Esophagus muscularis mucosa (tissue), 4 donors: ENCODE data around the gene HIPK4. TPM values are rescaled to one million over a fixed set of nuclear protein-coding genes. Genes with fewer than 3 reads are reported as not detected.

ENCODE experiments used
- DNase-seq: peaks from one replicate; pipeline ENCODE4 v3.0.0-alpha.2; 2017; ENCODE audit errors: extremely low spot score
- H3K27ac ChIP-seq, 4 donors: fragments of 200-600 bp; sonication (generic); replicated peaks in 1 of 4; 1 replicate in 3 of 4; 2 replicates in 1 of 4; pipeline ENCODE4 v1.5.1; 2016 to 2019; ENCODE audit warnings: mild to moderate bottlenecking in 1 of 4
- H3K27me3 ChIP-seq, 4 donors: fragments of 200-600 bp; sonication (generic); one replicate each; pipeline versions ENCODE4 v1.5.1 to v1.6.0; 2016 to 2019
- H3K36me3 ChIP-seq, 4 donors: fragments of 200-600 bp; sonication (generic); one replicate each; pipeline ENCODE4 v1.5.1; 2016 to 2019
- H3K4me1 ChIP-seq, 4 donors: fragments of 200-600 bp; sonication (generic); one replicate each; pipeline ENCODE4 v1.5.1; 2016 to 2019
- H3K4me3 ChIP-seq, 4 donors: fragments of 200-600 bp; sonication (generic); 1 replicate in 2 of 4; 2 replicates in 2 of 4; pipeline ENCODE4 v1.5.1; 2016 to 2019; ENCODE audit warnings: mild to moderate bottlenecking in 4 of 4, moderate library complexity in 1 of 4
- H3K9me3 ChIP-seq, 4 donors: fragments of 200-600 bp; sonication (generic); 1 replicate in 3 of 4; 2 replicates in 1 of 4; pipeline ENCODE4 v1.5.1; 2016 to 2019
- EP300 ChIP-seq: sonication (generic); formaldehyde crosslinking; IDR thresholded peaks from one replicate; pipeline ENCODE4 v1.6.1; 2017; ENCODE audit warnings: antibody characterized with exemption
- POLR2A ChIP-seq: fragments of 450-650 bp; IDR thresholded peaks from one replicate; pipeline ENCODE4 v1.6.1; 2017; ENCODE audit warnings: antibody characterized with exemption, moderate library complexity, mild to moderate bottlenecking, low read depth
- POLR2AphosphoS5 ChIP-seq, 2 donors: sonication (generic); formaldehyde crosslinking; IDR thresholded peaks; one replicate each; pipeline ENCODE4 v1.6.1; 2017; ENCODE audit warnings: antibody characterized with exemption in 2 of 2
- WGBS: methylation state at CpG from one replicate; pipeline ENCODE4 v1.1.5; 2018; 5-methylcytosine and 5-hydroxymethylcytosine counted together
- intact Hi-C: fragments of 100-400 bp; cut with DNase I; formaldehyde crosslinking; loops from one replicate; pipeline ENCODE4 v1.15.1; 2023
- total RNA-seq, 4 donors: library from RNA; depleted of rRNA; stranded (reverse); fragments of >200 nt; gene quantifications; one replicate each; pipeline versions ENCODE4 v1.1.0 to v1.2.1, GENCODE V29; 2016
- TF ChIP-seq, protein P1 (sequence below), 3 experiments: fragments of 200-600 bp in 2 of 3; fragments of 450-650 bp in 1 of 3; sonication (generic) in 2 of 3; IDR thresholded peaks; one replicate each; pipeline ENCODE4 v1.5.1; 2017 to 2019; ENCODE audit warnings: antibody characterized with exemption in 3 of 3, mild to moderate bottlenecking in 2 of 3, moderate library complexity in 1 of 3

HIPK4 gene
- total RNA-seq, 4 donors from 2014 or later = under 0.01 to 0.63 (median 0.42) TPM

DNA sequence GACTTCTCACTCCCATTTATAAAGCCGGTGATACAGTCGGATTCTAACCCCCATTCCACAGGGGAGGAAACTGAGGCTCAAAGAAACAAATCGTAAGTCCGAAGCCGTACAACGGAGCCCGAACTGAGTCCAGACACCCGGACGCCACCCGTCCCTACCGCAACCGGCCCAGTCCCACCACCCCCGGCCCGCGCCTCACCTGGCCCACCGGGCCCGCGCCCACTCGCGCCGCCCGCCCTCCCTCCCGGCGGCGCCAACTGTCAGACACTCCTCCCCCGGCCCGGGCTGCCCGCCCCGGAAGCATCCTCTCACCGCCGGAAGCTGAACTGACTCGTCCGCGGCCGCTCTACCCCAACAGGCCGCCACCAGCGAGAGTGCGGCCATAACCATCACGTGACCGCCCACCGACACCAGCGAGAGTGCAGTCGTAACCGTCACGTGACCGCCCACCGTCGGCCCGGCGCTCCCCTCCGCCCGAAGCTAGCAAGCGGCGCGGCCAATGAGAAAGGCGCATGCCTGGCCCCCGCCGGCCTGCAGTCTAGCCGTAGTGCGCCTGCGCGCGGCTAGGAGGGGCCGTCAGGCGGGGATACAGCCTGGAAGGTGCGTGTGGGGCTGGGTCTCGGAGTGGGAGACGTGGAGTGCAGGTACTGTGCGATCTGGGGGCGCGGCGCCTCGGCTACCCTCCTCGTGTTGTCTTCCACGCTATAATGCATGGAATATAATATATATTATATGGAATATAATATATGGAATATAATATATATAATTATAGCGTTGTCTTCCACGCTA, 41.7 kb downstream of the HIPK4 start, which contains the start of the genes C19orf47 and PLD3:
Gene C19orf47, minus strand, starts transcription at position 273 of the 789 bp plus-strand sequence. CDS start 6,540 bp downstream, outside the sequence.
Gene PLD3, plus strand, starts transcription at position 571 of the 789 bp plus-strand sequence. CDS start 17,789 bp downstream, outside the sequence.
- peak within 1 kb of the TSS; percentile 71 to 86 (median 79) for H3K27ac ChIP-seq
- H3K4me1 ChIP-seq = peaks cover 9 to 48% (median 36%) of the 10 kb centered on the region in 4 donors
- H3K4me3 ChIP-seq = peak within 1 kb of the TSS; percentile 63 to 90 (median 70)
- intact Hi-C loops = no loop called here
- under 1% methylated on average over 30 of the region's 77 CpGs for whole genome bisulfite sequencing
- no peaks in the 10 kb centered on the region for H3K9me3 ChIP-seq
- DNase-seq = peak; percentile 100
- TF ChIP-seq POLR2AphosphoS5 (IDR thresholded peaks at IDR 0.05) (peak; percentile 99), EP300 (no peak), POLR2A (peak; percentile 87)
- TF ChIP-seq, protein P1, sequence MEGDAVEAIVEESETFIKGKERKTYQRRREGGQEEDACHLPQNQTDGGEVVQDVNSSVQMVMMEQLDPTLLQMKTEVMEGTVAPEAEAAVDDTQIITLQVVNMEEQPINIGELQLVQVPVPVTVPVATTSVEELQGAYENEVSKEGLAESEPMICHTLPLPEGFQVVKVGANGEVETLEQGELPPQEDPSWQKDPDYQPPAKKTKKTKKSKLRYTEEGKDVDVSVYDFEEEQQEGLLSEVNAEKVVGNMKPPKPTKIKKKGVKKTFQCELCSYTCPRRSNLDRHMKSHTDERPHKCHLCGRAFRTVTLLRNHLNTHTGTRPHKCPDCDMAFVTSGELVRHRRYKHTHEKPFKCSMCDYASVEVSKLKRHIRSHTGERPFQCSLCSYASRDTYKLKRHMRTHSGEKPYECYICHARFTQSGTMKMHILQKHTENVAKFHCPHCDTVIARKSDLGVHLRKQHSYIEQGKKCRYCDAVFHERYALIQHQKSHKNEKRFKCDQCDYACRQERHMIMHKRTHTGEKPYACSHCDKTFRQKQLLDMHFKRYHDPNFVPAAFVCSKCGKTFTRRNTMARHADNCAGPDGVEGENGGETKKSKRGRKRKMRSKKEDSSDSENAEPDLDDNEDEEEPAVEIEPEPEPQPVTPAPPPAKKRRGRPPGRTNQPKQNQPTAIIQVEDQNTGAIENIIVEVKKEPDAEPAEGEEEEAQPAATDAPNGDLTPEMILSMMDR (IDR thresholded peaks at IDR 0.05) = no peak
- no peaks in the 10 kb centered on the region for H3K36me3 ChIP-seq
- H3K27me3 ChIP-seq = no peaks in the 10 kb centered on the region

DNA sequence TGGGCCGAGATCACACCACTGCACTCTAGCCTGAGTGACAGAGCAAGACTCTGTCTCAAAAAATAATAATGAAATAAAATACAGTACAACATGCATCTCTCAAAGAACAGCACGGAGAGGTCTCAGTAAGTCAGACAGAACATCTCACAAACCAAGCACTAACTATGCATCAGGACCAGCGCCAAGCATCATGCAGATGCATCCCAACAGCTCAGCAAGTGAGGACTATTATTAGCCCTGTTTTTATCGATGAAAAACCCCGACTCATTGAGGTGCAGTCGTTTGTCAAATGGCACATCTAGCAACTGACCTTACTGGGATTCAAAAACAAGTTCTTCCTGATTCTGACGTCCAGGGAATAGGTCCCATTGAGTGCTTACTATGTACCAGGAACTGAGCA, 45.6 kb downstream of the HIPK4 start:
- Histone ChIP-seq H3K27ac (no peak overlapping the region), H3K9me3 (no peaks in the 10 kb centered on the region), H3K4me1 (peaks cover 21 to 51% (median 40%) of the 10 kb centered on the region in 4 donors), H3K36me3 (peaks cover 0 to 18% (median 10%) of the 10 kb centered on the region in 4 donors), H3K4me3 (no peak overlapping the region), H3K27me3 (no peaks in the 10 kb centered on the region)
- DNase-seq = no peak
- intact Hi-C loops = no loop called here
- no peak for TF ChIP-seq EP300
- TF ChIP-seq, protein P1 (IDR thresholded peaks at IDR 0.05) = no peak
- TF ChIP-seq POLR2A = no peak
- TF ChIP-seq POLR2AphosphoS5 (IDR thresholded peaks at IDR 0.05) = no peak
- WGBS = 85% methylated on average over 7 of the region's 7 CpGs

DNA sequence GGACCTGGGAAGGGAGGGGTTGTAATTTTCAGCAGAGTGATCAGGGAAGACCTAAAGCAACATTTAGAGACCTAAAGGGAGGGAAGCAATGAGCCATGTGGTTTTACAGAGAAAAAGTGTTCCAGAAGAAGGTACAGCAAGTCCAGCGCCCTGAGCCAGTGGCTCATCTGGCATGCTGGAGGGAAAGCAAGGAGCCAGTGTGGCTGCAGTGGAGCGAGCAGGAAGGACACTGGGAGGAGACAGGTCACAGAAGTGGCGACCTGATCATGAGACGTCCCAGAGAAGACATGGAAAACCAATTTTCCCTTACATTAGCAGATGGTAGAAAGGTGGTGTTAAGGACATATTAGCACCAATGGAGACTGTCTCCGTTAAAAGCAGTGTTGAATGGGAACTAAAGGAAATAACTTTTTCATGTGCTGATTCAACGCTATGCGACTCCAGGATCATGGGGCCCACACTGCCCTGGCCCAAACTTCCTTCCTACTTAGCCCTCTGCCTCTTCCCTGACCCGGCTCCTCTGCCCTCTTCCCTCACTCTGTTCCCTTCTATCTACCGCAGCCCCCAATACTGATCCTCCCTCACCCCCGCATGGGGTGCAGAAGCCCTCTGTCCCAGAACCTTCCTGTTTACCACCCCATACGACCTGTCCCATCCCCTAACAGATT, 47.2 kb downstream of the HIPK4 start:
- intact Hi-C loops = no loop called here
- WGBS = 82% methylated on average over 11 of the region's 11 CpGs
- Histone ChIP-seq H3K27me3 (no peaks in the 10 kb centered on the region), H3K27ac (peak overlapping the region in 3 of 4 donors; percentile 54 to 71 (median 67)), H3K4me3 (no peak overlapping the region), H3K4me1 (peaks cover 20 to 44% (median 33%) of the 10 kb centered on the region in 4 donors), H3K9me3 (no peaks in the 10 kb centered on the region), H3K36me3 (peaks cover 0 to 23% (median 14%) of the 10 kb centered on the region in 4 donors)
- TF ChIP-seq EP300 (no peak), POLR2AphosphoS5 (IDR thresholded peaks at IDR 0.05) (no peak), POLR2A (no peak)
- TF ChIP-seq, protein P1 (IDR thresholded peaks at IDR 0.05) = no peak
- no peak for DNase-seq

DNA sequence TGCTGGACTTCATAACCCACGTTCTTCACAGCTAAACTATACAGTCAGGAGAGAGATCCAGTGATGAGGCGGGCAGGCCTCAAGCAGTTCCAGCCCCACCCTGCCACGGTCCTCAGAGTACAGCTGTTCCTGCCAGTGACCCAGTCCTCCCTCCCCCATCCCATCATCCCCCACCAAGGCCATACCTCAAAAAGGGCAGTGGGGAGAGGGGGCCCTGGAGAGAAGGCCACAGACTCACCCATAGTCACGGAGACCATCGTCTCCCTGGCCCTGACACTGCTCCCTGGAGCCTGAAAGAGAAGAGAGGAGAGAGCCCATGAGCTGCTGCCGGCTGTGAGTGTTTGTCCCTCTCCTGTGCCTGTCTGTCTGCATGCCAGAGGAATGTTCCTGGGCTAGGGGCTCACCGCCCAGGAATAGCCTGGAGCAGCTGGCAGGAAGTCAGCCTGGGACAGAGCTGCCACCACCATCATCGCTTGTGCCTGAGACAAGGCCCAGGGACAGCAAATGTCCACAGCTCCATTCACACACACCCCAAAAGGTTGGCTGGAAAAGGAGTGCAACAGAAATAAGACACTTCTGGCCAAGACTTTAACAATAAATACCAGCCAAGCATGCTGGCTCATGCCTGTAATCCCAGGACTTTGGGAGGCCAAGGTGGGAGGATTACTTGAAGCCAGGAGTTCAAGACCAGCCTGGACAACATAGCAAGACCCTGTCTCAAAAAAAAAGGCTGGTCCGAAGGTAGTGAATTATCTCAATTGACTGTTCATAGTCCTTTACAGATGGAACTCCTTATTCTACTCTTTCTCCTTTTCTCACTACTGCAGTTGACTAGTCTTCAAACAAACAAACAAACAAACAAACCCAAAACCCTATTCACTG, 48.1 kb downstream of the HIPK4 start:
- intact Hi-C loops = no loop called here
- H3K27ac ChIP-seq = peak overlapping the region; percentile 54 to 71 (median 66)
- peaks cover 12 to 35% (median 23%) of the 10 kb centered on the region in 4 donors for H3K4me1 ChIP-seq
- 77% methylated on average over 8 of the region's 9 CpGs for WGBS
- peaks cover 0 to 23% (median 14%) of the 10 kb centered on the region in 4 donors for H3K36me3 ChIP-seq
- H3K9me3 ChIP-seq = no peaks in the 10 kb centered on the region
- TF ChIP-seq EP300 (no peak), POLR2AphosphoS5 (IDR thresholded peaks at IDR 0.05) (peak; percentile 28 to 47)
- TF ChIP-seq, protein P1 (IDR thresholded peaks at IDR 0.05) = no peak
- DNase-seq = no peak
- H3K27me3 ChIP-seq = no peaks in the 10 kb centered on the region
- H3K4me3 ChIP-seq = no peak overlapping the region
